ENCODE measurements around the gene OTUB2. TPM values are rescaled to one million over a fixed set of nuclear protein-coding genes. Genes with fewer than 3 reads are reported as not detected.

OTUB2 gene
- total RNA-seq, 4 donors from 2014 or later = 0.42 to 0.63 (median 0.52) TPM; not detected in 1

DNA sequence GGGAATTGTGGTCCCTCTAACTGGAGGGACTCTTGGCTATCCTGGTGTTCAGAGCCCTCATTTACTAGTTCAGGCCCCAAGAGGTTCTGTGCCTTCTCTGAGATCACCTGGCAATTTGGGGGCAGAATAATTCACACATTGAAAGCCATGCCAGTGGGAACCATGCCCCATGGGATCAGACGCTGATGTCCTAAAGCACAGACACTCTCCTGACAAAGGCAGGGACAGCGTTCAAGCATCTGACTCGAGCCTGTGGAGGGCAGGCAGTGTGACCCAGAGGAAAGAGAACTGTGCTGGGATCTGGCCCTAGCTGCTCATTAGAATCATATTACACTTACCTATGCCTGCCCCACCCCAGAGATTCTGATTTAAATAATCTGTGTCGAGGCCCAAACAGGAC is 47.4 kb upstream of the OTUB2 start:
- Histone ChIP-seq H3K4me3 (no peak overlapping the region), H3K9me3 (no peaks in the 10 kb centered on the region), H3K27ac (replicated peaks in 1 of 4) (peak overlapping the region; percentile 89 to 95 (median 93)), H3K36me3 (no peaks in the 10 kb centered on the region), H3K27me3 (no peaks in the 10 kb centered on the region), H3K4me1 (peaks cover 46 to 77% (median 65%) of the 10 kb centered on the region in 4 donors)
- TF ChIP-seq, protein P1, sequence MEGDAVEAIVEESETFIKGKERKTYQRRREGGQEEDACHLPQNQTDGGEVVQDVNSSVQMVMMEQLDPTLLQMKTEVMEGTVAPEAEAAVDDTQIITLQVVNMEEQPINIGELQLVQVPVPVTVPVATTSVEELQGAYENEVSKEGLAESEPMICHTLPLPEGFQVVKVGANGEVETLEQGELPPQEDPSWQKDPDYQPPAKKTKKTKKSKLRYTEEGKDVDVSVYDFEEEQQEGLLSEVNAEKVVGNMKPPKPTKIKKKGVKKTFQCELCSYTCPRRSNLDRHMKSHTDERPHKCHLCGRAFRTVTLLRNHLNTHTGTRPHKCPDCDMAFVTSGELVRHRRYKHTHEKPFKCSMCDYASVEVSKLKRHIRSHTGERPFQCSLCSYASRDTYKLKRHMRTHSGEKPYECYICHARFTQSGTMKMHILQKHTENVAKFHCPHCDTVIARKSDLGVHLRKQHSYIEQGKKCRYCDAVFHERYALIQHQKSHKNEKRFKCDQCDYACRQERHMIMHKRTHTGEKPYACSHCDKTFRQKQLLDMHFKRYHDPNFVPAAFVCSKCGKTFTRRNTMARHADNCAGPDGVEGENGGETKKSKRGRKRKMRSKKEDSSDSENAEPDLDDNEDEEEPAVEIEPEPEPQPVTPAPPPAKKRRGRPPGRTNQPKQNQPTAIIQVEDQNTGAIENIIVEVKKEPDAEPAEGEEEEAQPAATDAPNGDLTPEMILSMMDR (IDR thresholded peaks at IDR 0.05) = no peak
- intact Hi-C loops (cut with DNase I) = no loop called here
- WGBS = 80% methylated on average over 4 of the region's 4 CpGs
- no peak for DNase-seq (ENCODE audit: extremely low spot score)

DNA sequence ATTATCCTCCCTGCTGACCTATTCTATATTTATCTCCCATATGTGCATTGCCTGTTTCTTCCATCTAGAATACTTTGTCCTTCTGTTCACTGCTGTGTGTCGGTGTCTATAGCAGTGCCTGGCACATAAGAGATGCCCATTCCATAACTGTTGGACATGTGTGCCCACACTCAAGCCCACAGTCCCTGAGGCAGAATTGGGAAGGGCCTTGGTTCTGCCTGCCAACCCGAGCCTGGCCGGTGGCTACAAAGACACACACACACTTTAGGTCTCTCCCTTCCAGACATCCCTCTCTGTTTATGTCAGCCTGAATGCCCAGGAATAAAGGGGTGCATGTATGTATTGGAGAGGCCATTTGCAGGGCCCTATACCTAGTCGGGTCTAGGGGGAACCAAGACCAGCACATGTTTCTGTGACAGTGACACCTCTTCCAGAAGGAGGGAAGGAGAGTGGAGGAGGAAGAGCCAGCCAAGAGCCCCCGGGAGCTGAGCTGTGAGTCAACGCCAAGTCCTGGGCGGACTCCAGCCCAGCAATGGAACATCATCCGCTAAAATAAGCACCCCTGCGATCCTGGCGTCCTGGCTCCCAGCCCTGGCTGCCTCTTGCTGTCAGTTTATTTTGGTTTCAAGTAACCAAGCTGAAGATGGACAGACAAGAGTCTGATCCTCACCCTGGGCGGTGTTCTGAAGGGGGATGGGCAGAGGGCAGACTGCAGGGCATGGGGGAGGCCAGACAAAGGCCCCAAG is 45.5 kb upstream of the OTUB2 start:
- intact Hi-C loops (cut with DNase I) = no loop called here
- DNase-seq (ENCODE audit: extremely low spot score) = no peak
- H3K27ac ChIP-seq (replicated peaks in 1 of 4) = peak overlapping the region; percentile 88 to 95 (median 90)
- WGBS = 24% methylated on average over 11 of the region's 11 CpGs
- TF ChIP-seq EP300 (IDR thresholded peaks at IDR 0.05) (no peak), POLR2AphosphoS5 (IDR thresholded peaks at IDR 0.05) (peak; percentile 74 to 78)
- no peaks in the 10 kb centered on the region for H3K9me3 ChIP-seq
- H3K36me3 ChIP-seq = no peaks in the 10 kb centered on the region
- no peak overlapping the region for H3K4me3 ChIP-seq
- H3K4me1 ChIP-seq = peaks cover 61 to 83% (median 72%) of the 10 kb centered on the region in 4 donors
- H3K27me3 ChIP-seq = no peaks in the 10 kb centered on the region

DNA sequence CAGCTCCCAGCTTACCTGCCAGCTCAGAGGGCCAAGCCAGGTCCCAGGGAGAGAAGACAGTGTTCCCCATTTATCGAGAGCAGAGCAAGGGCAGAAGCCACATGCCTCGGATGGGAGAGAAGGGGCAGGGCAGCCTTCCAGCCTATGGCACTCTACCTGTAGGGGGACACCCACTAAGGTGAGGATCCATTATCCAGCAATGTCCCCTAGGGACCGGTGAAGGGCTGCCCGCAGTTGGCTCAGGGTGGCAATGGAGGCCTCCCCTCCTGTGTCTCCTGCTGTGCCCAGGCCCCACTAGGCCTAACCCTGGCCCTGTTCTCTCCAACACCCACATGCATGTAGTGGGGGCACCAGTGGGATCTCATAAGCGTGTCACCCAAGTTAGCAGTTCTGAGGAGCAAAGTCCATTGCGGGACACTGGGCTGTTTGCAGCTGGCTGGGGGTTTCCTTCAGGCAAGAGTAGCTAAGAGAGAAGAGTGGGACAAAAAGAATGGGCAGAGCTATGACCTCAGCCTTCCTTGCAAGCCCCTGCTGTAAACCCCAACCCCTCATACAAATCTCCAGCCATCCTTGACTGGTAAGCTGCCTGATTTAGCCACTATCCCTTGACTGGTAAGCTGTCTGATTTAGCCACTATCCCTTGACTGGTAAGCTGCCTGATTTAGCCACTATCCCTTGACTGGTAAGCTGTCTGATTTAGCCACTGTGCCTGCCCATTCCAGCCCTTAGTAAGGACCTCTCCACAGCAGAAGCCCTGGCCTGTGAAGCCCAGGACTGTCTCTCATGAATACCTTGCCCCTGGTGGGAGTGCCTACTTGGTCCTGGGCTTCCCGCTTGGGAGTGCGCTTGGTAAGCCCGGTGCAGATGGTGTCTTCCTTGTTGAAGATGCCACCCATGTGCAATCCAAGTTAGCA is 44.6 kb upstream of the OTUB2 start:
- TF ChIP-seq POLR2A (IDR thresholded peaks at IDR 0.05; ENCODE audit: low read depth) (no peak), POLR2AphosphoS5 (IDR thresholded peaks at IDR 0.05) (no peak), EP300 (IDR thresholded peaks at IDR 0.05) (no peak)
- TF ChIP-seq, protein P1 (IDR thresholded peaks at IDR 0.05) = peak in 1 of 3 experiments; percentile 10
- Histone ChIP-seq H3K4me3 (no peak overlapping the region), H3K9me3 (no peaks in the 10 kb centered on the region), H3K27me3 (no peaks in the 10 kb centered on the region), H3K36me3 (no peaks in the 10 kb centered on the region), H3K27ac (replicated peaks in 1 of 4) (peak overlapping the region; percentile 88 to 95 (median 90)), H3K4me1 (peaks cover 61 to 91% (median 77%) of the 10 kb centered on the region in 4 donors)
- no peak for DNase-seq (ENCODE audit: extremely low spot score)
- whole genome bisulfite sequencing = 70% methylated on average over 8 of the region's 9 CpGs
- intact Hi-C loops (cut with DNase I) = no loop called here

DNA sequence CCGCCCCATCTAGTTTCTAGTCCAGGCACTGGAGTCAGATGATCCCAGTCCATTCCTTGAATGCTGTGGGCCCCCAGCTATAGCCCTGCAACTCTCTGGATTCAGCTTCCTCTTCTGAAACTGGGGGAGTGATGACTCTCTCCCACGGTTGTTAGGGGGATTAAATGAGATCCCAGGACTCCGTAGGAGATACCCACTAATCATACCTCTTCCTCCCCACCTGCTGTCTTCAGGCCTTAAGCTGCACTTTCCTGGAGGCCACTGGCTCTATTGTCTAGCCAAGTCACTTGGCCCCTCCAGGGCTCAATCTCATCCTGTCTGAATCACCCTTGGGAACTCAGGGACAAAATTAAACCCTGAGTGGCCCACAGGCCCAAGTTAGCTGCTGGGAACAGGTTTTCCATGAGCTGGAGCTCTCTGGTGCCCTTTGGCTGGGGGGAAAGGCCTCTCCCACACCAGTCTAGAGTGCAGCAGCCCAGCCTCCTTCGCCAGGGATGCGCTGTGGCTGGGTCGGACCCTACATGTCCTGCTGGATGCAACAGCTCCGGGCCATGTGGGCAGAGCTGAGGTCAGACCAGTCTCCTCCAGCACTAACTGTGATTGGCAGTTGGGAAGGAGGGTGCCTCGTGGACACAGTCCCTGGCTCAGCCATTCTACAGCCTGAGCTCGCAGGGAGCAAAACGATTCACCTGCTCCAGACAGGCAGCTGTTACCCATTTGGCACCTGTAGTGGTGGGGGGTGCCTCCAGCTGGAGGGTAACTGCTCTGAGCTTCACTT is 43.7 kb upstream of the OTUB2 start:
- intact Hi-C loops (cut with DNase I) = no loop called here
- Histone ChIP-seq H3K27ac (replicated peaks in 1 of 4) (peak overlapping the region; percentile 88 to 95 (median 90)), H3K27me3 (no peaks in the 10 kb centered on the region)

More for the DNA sequence above, 43.7 kb upstream of the OTUB2 start:
- 100% methylated on average over 1 of the region's 10 CpGs for WGBS
- Histone ChIP-seq H3K4me1 (peaks cover 57 to 91% (median 78%) of the 10 kb centered on the region in 4 donors), H3K36me3 (no peaks in the 10 kb centered on the region), H3K4me3 (no peak overlapping the region), H3K9me3 (no peaks in the 10 kb centered on the region)
- TF ChIP-seq POLR2A (IDR thresholded peaks at IDR 0.05; ENCODE audit: low read depth) (no peak), EP300 (IDR thresholded peaks at IDR 0.05) (no peak), POLR2AphosphoS5 (IDR thresholded peaks at IDR 0.05) (no peak)
- TF ChIP-seq, protein P1 (IDR thresholded peaks at IDR 0.05) = no peak
- no peak for DNase-seq (ENCODE audit: extremely low spot score)
